ENCODE measurements around the gene PRKG1.
"Not testable (repeated sequence)": the region's sequence is repeated elsewhere in the genome, so short reads cannot be mapped to it uniquely, and the experiment has no call there.

DNA sequence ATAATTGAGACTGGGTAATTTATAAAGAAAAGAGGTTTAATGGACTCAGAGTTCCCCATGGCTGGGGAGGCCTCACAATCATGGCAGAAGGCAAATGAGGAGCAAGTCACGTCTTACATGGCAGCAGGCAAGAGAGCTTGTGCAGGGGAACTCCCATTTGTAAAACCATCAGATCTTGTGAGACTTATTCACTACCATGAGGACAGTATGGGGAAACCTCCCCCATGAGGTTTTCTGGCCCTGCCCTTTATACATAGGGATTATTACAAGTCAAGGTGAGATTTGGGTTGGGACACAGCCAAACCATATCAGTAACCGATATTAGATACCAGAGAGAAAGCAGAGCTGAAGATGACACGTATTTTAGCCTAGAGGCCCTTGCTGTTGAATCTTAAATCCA, 267.5 kb downstream of the PRKG1 start:
- TF ChIP-seq, protein P1, sequence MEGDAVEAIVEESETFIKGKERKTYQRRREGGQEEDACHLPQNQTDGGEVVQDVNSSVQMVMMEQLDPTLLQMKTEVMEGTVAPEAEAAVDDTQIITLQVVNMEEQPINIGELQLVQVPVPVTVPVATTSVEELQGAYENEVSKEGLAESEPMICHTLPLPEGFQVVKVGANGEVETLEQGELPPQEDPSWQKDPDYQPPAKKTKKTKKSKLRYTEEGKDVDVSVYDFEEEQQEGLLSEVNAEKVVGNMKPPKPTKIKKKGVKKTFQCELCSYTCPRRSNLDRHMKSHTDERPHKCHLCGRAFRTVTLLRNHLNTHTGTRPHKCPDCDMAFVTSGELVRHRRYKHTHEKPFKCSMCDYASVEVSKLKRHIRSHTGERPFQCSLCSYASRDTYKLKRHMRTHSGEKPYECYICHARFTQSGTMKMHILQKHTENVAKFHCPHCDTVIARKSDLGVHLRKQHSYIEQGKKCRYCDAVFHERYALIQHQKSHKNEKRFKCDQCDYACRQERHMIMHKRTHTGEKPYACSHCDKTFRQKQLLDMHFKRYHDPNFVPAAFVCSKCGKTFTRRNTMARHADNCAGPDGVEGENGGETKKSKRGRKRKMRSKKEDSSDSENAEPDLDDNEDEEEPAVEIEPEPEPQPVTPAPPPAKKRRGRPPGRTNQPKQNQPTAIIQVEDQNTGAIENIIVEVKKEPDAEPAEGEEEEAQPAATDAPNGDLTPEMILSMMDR (IDR thresholded peaks at IDR 0.05): not testable (repeated sequence)
- TF ChIP-seq EZH2 (IDR thresholded peaks at IDR 0.05; ENCODE audit: borderline replicate concordance, insufficient read depth, low read depth, low read length, poor library complexity, severe bottlenecking): not testable (repeated sequence)

Data from B cell (primary cell).